Hematopoietic multipotent progenitor cell treated with erythropoietin and hydrocortisone succinate and interleukin-3 and kit ligand, for 17 days (in vitro differentiated cells): ENCODE measurements around the gene CRK.
"Not testable (repeated sequence)": the region's sequence is repeated elsewhere in the genome, so short reads cannot be mapped to it uniquely, and the experiment has no call there.

Source experiments
- DNase-seq: peaks from one replicate; pipeline ENCODE4 v3.0.0-alpha.2; 2015; ENCODE audit warnings: low spot score

CRK gene

GRCh38 chr17:1423456-1424135, 32.4 kb downstream of the CRK start:
- DNase-seq: no peak

- DNase-seq: no peak
Measured at GRCh38 chr17:1422885-1423284, 33.1 kb downstream of the CRK start.

- DNase-seq: no peak
Measured at GRCh38 chr17:1421470-1421869, 34.6 kb downstream of the CRK start.

DNA sequence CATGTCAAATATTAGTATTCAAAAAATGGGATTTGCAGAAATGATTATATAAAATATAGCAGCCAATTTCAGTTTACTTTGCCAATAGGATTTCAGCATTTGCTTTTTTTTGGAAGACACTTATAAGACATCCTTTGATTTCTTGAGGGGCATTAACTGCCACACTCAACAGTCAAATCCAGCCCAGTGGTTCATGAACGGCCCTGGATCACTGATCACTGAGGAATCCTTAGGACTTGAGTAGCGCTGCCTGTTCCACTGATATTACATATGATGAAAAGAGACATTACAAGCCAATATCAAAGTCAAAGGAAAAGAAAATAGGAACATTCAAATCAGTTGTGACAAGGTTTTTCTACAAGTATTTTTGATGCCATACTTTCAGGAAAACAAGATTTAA, 35.1 kb downstream of the CRK start:
- DNase-seq: no peak

- DNase-seq: no peak
Measured at GRCh38 chr17:1420163-1420562, 35.9 kb downstream of the CRK start.

- DNase-seq: not testable (repeated sequence)
Measured at GRCh38 chr17:1418476-1418875, 37.6 kb downstream of the CRK start.

GRCh38 chr17:1416414-1416813, 39.6 kb downstream of the CRK start:
- DNase-seq: no peak

GRCh38 chr17:1414634-1415033, 41.4 kb downstream of the CRK start:
- no peak for DNase-seq

GRCh38 chr17:1414001-1414574, 41.9 kb downstream of the CRK start:
- no peak for DNase-seq

DNA sequence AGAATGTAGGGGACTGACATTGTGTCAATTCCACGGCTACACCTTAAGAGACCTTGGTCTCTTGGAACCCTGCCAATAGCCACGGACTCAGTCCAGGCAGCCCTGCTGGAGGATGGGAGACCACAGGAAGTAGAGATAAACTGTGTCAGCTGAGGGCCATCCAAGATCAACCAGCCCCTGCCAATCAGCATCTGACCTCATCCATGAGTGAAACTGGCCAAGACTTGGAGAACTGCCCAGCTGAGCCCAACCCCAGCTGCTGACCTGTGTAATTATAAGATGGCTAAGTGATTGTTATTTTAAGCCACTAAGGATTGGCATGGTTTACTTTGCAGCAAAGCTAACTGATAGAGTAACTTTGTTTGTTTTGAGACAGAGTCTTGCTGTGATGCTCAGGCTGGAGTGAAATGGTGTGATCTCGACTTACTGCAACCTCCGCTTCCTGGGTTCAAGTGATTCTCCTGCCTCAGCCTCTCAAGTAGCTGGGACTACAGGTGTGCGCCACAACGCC, 42.7 kb downstream of the CRK start:
- DNase-seq: no peak

- DNase-seq: no peak
Measured at GRCh38 chr17:1412185-1413110, 43.6 kb downstream of the CRK start.

GRCh38 chr17:1402262-1402586, 53.8 kb downstream of the CRK start:
- no peak for DNase-seq

- peak; percentile 95 for DNase-seq
Measured at GRCh38 chr17:1399679-1400512, 56.1 kb downstream of the CRK start, which contains the start of gene YWHAE. YWHAE (minus strand) TSS chr17:1400222; CDS start chr17:1400110, 112 bp downstream.

DNA sequence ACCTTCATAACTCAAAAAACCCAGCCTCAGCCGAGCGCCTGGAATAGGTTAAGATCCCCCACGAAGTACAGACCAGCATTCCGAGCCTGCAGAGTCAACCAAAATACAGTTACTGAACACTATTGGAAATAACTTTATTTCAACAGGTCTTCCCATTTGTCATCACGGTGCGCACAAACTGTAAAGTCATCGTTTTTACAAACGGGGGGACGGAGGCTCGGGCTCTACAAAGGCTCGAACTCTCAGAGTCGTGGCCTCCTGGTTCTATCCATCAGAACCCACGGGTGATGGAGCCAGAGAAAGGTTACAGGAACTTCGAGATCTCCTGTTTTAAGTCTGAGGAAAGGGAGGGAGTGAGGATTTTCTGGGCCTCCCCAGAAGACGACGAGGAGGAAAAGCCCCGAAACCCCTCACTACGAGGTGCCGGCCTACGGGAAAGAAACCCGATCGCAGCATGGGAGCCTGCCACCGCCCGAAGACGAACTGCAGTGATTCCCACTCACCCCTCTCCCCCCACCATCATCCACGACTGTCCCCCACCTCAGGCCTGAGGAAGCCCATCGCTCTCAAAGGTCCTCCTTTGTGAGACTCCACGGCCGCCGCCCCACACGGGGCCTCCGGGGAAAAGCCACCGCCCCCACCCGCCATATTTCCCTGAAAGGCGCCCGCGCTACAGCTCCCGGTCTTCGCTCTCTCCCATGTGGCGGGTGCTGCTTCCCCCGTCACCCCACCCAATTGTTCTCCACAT, 56.9 kb downstream of the CRK start:
- DNase-seq: peak; percentile 65

DNA sequence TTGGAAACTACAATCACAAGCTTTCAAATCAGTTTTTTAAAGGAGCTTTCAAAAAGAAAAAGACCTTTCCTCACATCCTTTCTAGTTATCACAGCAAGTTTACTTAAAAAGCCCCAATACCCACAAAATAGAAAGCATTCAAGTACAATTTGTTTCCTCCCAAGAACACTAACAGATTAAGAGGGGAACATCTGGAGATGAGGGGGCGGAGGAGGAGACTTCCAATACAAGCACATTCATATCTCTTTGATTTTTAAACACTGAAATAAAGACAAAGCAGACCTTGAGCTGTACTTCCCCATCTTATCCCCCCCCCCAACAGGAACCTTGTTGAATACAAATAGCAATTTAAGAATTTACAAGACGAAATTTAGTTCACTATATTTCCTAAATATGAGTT, 58.0 kb downstream of the CRK start:
- DNase-seq: no peak

- not testable (repeated sequence) for DNase-seq
Measured at GRCh38 chr17:1395876-1396665, 60.0 kb downstream of the CRK start.

DNA sequence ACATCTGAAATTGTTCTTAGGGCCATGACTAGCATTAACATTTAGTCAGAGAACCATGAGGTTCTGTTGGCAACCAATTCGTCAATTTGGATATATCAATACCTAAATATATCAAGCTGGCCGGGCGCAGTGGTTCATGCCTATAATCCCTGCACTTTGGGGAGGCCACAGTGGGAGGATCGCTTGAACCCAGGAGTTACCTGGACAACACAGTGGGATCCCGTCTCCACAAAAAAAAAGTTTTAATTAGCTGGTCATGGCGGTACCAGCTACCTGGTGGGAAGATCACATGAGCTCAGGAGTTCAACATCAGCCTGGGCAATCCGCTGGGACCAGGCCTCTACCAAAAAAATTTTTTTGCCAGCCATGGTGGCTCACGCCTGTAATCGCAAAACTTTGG, 64.5 kb downstream of the CRK start:
- no peak for DNase-seq

GRCh38 chr17:1390432-1391367, 65.3 kb downstream of the CRK start:
- DNase-seq: peak; percentile 28
